GM10266 (cell line): Measurements from ENCODE around the gene ZFPM1.

ENCODE experiments used
- DNase-seq: peaks from one replicate; pipeline ENCODE4 v3.0.0; 2012; ENCODE audit errors: extremely low spot score
- TF ChIP-seq, protein P1 (sequence below): IDR thresholded peaks from 2 replicates; pipeline ENCODE4 v1.5.1; 2012; ENCODE audit warnings: mild to moderate bottlenecking, low read depth; ENCODE audit not compliant: control insufficient read depth, insufficient read depth; ENCODE audit errors: missing control alignments

ZFPM1 gene

DNA sequence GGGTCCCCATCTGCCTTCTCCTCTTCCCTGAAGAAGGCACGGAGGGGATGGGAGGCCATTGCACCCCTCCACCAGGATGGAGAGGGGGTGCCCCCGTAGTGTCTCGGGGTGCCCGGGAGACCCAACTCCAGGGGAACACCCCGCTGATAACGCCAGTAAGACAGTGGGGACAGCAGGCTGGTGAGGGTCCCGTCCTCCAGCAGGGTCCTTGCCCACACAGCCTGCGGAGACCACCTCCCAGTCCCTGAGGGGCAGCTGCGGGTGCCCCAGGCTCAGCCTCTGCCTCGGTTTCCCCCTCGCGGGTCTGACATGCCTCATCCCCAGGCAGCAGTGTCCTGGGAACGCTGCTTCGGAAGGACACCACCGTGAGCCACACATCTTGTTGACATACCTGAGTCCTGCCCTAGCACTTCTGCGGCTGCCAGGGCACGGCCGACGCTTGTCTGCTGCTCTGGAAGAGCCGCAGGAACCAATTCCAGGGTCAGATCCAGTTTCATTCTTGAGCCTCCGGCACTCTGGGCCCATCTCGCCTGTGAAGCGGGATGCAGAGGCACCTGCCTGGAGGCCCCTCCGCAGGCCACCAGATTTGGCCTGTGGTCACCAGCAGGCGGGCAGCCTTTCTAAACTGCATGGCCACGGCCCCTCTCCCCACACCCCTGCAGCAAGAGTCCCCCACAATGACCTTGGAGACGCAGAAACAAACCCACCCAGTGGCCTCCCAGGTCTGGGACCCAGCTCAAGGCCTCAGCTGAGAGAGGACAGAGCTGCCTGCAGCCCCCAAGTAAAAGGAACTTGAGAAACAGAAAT lies 77.2 kb downstream of the ZFPM1 start:
- TF ChIP-seq, protein P1, sequence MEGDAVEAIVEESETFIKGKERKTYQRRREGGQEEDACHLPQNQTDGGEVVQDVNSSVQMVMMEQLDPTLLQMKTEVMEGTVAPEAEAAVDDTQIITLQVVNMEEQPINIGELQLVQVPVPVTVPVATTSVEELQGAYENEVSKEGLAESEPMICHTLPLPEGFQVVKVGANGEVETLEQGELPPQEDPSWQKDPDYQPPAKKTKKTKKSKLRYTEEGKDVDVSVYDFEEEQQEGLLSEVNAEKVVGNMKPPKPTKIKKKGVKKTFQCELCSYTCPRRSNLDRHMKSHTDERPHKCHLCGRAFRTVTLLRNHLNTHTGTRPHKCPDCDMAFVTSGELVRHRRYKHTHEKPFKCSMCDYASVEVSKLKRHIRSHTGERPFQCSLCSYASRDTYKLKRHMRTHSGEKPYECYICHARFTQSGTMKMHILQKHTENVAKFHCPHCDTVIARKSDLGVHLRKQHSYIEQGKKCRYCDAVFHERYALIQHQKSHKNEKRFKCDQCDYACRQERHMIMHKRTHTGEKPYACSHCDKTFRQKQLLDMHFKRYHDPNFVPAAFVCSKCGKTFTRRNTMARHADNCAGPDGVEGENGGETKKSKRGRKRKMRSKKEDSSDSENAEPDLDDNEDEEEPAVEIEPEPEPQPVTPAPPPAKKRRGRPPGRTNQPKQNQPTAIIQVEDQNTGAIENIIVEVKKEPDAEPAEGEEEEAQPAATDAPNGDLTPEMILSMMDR = no peak
- DNase-seq = no peak

DNA sequence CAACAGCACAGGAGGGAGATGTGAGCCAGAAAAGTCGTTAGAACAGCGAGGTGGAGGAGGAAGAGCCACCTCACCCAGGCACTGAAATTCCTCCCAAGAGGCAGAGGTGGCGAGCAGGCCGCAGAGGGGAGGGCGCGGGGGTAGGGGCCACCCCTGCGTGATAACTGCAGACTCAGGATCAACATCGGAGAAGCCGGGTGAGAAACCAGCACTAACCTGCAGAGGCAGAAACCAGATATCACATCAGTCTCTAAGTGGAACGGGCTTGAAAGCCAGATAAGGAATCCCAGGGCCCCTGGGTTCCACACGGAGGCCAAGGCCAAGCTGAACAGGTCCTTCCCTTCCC lies 77.8 kb downstream of the ZFPM1 start:
- DNase-seq = no peak
- TF ChIP-seq, protein P1 = no peak

DNA sequence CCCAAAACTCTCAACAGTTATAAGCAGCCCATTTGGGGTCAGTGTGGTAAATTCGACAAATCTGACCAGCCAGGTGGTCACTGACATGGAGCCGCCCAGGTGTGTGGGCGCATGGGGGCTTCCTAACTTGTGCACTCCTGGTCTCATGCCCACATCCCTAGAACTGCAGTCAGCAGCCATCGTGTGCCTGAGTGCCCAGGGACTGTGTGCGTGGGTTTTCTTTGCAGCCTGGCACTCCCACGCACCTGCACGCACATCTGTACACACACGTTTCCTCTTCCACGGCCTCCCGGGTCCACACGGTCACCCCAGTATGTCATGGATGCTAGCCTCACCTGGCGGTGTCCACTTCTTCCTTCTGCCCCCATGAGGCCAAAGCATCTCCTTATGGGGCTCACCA lies 78.3 kb downstream of the ZFPM1 start:
- no peak for DNase-seq
- TF ChIP-seq, protein P1 = no peak

DNA sequence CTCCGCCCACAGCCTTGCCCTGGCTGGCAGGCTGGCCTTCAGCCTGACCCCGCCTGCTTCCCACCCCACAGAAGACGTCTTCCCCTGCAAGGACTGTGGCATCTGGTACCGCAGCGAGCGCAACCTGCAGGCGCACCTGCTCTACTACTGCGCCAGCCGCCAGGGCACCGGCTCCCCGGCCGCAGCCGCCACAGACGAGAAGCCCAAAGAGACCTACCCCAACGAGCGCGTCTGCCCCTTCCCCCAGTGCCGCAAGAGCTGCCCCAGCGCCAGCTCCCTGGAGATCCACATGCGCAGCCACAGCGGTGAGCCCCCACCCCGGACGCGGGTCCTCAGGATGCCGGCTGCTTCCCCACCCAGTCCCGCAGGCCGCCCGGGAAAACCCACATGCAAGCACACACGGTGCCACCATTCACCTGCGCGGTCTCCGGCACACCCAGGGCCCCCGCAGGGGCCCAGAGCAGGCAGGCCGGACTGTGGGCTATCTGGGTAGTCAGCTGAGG lies 78.9 kb downstream of the ZFPM1 start:
- DNase-seq = no peak
- TF ChIP-seq, protein P1 = no peak

DNA sequence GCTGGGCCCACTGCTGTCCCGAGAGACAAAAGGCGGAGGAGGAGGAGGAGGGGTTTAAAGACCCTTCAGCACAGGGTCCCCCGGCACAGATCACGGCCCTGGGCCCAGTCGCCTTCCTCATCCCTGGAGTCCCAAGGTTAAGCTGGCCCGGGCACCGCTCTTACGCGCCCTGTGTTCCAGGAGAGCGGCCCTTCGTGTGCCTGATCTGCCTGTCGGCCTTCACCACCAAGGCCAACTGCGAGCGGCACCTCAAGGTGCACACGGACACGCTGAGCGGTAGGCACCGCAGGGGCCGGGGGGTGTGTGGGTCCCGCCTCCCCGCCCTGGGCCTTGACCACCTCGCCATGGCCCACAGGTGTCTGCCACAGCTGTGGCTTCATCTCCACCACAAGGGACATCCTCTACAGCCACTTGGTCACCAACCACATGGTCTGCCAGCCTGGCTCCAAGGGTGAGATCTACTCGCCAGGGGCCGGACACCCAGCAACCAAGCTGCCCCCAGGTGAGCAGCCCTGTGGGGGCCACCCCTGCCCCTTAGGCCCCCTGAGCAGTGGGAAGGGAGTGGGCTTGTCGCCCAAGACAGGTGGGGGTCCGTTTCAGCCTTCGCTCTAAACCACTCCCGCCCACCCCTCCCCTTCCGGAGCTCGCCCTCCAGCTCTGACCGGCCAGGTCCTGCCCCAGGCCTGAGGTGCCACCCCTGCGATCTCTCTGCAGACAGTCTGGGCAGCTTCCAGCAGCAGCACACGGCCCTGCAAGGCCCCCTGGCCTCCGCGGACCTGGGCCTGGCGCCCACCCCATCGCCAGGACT lies 79.6 kb downstream of the ZFPM1 start:
- TF ChIP-seq, protein P1 = no peak
- DNase-seq = no peak

DNA sequence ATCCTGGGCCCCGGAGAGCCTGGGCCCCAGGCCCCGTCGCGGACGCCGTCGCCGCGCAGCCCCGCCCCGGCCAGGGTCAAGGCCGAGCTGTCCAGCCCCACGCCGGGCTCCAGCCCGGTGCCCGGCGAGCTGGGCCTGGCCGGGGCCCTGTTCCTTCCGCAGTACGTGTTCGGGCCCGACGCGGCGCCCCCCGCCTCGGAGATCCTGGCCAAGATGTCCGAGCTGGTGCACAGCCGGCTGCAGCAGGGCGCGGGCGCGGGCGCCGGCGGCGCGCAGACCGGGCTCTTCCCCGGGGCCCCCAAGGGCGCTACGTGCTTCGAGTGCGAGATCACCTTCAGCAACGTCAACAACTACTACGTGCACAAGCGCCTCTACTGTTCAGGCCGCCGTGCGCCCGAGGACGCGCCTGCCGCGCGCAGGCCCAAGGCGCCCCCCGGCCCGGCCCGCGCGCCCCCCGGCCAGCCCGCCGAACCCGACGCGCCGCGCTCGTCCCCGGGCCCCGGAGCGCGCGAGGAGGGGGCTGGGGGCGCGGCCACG lies 80.4 kb downstream of the ZFPM1 start:
- TF ChIP-seq, protein P1 = no peak
- DNase-seq = no peak
